GM12878 (cell line): ENCODE results near the gene EXOSC2. TPM values are rescaled to one million over a fixed set of nuclear protein-coding genes. Genes with fewer than 3 reads are reported as not detected.

ENCODE experiments used
- ATAC-seq: fragments of 200-7000 bp; cut with Tn5 transposase; 3 replicates; pipeline ENCODE4 v1.9.1; 2020; ENCODE audit warnings: mild to moderate bottlenecking, moderate library complexity
- BruUV-seq: library from RNA; stranded (reverse); fragments of 400-500 nt; replicated peaks from 2 replicates; lab custom pipeline; 2021; lab: Mats Ljungman, UMichigan
- CTCF ChIA-PET: fragments of 300-600 bp; sonication (Branson Sonifier 250); formaldehyde crosslinking; extraction: SDS; loops from one replicate; lab custom pipeline; 2021; ENCODE audit warnings: inconsistent platforms; lab: Yijun Ruan, JAX
- POLR2A ChIA-PET: fragments of 350-600 bp; formaldehyde crosslinking; extraction: SDS; loops from one replicate; lab custom pipeline; 2021; ENCODE audit warnings: inconsistent platforms; lab: Charles Lee
- RAD21 ChIA-PET: fragments of 300-600 bp; sonication (Branson Sonifier 250); formaldehyde crosslinking; loops from one replicate; lab custom pipeline; 2023; ENCODE audit warnings: antibody characterized with exemption; ENCODE audit not compliant: unreplicated experiment; lab: Charles Lee
- SMC1A ChIA-PET: fragments of 300-600 bp; sonication (Branson Sonifier 250); formaldehyde crosslinking; loops from one replicate; lab custom pipeline; 2023; ENCODE audit not compliant: unreplicated experiment, uncharacterized antibody; lab: Charles Lee
- DNase-seq: peaks from one replicate; pipeline ENCODE4 v3.0.0-alpha.2; 2011; ENCODE audit warnings: low read depth, low spot score
- FAIRE-seq: peaks from 3 replicates; lab custom pipeline; 2011; peaks lifted over from hg19 to GRCh38; lab: Jason Lieb, UNC
- H2AFZ ChIP-seq: 2 replicates; pipeline ENCODE4 v1.6.0; 2011; ENCODE audit warnings: low read depth, low read length, control low read depth; ENCODE audit not compliant: control insufficient read depth
- H3K27ac ChIP-seq: 2 replicates; pipeline ENCODE4 v1.5.1; 2011; ENCODE audit warnings: control low read depth; ENCODE audit not compliant: control insufficient read depth, insufficient read depth
- H3K27me3 ChIP-seq, 2 experiments: replicated peaks in 1 of 2; 2 replicates each; pipeline versions ENCODE4 v1.6.0 to v1.6.1; 2011; ENCODE audit warnings: low read length in 1 of 2; ENCODE audit not compliant: control insufficient read depth in 2 of 2, insufficient read depth in 2 of 2
- H3K36me3 ChIP-seq, 2 experiments: 2 replicates each; pipeline ENCODE4 v1.5.1; 2011; ENCODE audit warnings: low read length in 1 of 2; ENCODE audit not compliant: control insufficient read depth in 2 of 2, insufficient read depth in 2 of 2
- H3K4me1 ChIP-seq: 2 replicates; pipeline ENCODE4 v1.6.1; 2011; ENCODE audit warnings: mild to moderate bottlenecking, low read length, moderate library complexity, mixed read lengths; ENCODE audit not compliant: control insufficient read depth, insufficient read depth
- H3K4me2 ChIP-seq: 2 replicates; pipeline ENCODE4 v1.6.0; 2011; ENCODE audit warnings: control low read depth; ENCODE audit not compliant: control insufficient read depth, insufficient read depth
- H3K4me3 ChIP-seq: fragments of 200-600 bp; sonication (generic); 2 replicates; pipeline ENCODE4 v1.5.1; 2016
- H3K79me2 ChIP-seq: 2 replicates; pipeline ENCODE4 v1.6.0; 2011; ENCODE audit warnings: low read length; ENCODE audit not compliant: control insufficient read depth, insufficient read depth
- H3K9ac ChIP-seq: 2 replicates; pipeline ENCODE4 v1.8.0; 2011; ENCODE audit warnings: low read length, control low read depth, mixed read lengths; ENCODE audit not compliant: control insufficient read depth, insufficient read depth
- H3K9me3 ChIP-seq: replicated peaks from 3 replicates; pipeline ENCODE4 v1.5.1; 2011; ENCODE audit warnings: mild to moderate bottlenecking, low read length; ENCODE audit not compliant: control insufficient read depth, insufficient read depth
- H4K20me1 ChIP-seq: 2 replicates; pipeline ENCODE4 v1.6.0; 2011; ENCODE audit not compliant: control insufficient read depth, insufficient read depth
- ATF2 ChIP-seq: IDR thresholded peaks from 2 replicates; pipeline ENCODE4 v1.6.1; 2012; ENCODE audit warnings: low read length, inconsistent platforms
- BHLHE40 ChIP-seq, 2 experiments: fragments of 450-650 bp in 1 of 2; IDR thresholded peaks; 2 replicates each; pipeline ENCODE4 v1.6.1; 2011 to 2017; ENCODE audit warnings: low read depth in 2 of 2, borderline replicate concordance in 1 of 2, improper control_type of control experiment in 1 of 2, low read length in 1 of 2, mild to moderate bottlenecking in 1 of 2
- CBX5 ChIP-seq: sonication (generic); IDR thresholded peaks from 2 replicates; pipeline ENCODE4 v1.6.1; 2016; ENCODE audit warnings: low read depth, moderate library complexity, mild to moderate bottlenecking, inconsistent platforms
- EP300 ChIP-seq, 2 experiments: fragments of 150-350 bp in 1 of 2; IDR thresholded peaks; 2 replicates each; pipeline ENCODE4 v1.6.1; 2011 to 2012; ENCODE audit warnings: low read depth in 2 of 2, low read length in 2 of 2, borderline replicate concordance in 1 of 2, improper control_type of control experiment in 1 of 2, inconsistent platforms in 1 of 2; ENCODE audit not compliant: control insufficient read depth in 1 of 2
- HCFC1 ChIP-seq: fragments of 150-350 bp; IDR thresholded peaks from 2 replicates; pipeline ENCODE4 v1.6.1; 2014; ENCODE audit warnings: low read length
- IRF5 ChIP-seq: fragments of 450-650 bp; IDR thresholded peaks from 2 replicates; pipeline ENCODE4 v1.6.1; 2017; ENCODE audit warnings: borderline replicate concordance
- NFYB ChIP-seq: IDR thresholded peaks from 2 replicates; pipeline ENCODE4 v1.6.1; 2011; ENCODE audit warnings: low read depth, mild to moderate bottlenecking, low read length, improper control_type of control experiment, moderate library complexity; ENCODE audit not compliant: insufficient read depth
- PML ChIP-seq: IDR thresholded peaks from 2 replicates; pipeline ENCODE4 v1.6.1; 2012; ENCODE audit warnings: low read length, inconsistent platforms
- SIN3A ChIP-seq: IDR thresholded peaks from 2 replicates; pipeline ENCODE4 v1.6.1; 2012; ENCODE audit warnings: low read depth, low read length, improper control_type of control experiment
- TARDBP ChIP-seq: IDR thresholded peaks from 2 replicates; pipeline ENCODE4 v1.6.1; 2016; ENCODE audit warnings: borderline replicate concordance
- ZBTB11 ChIP-seq: fragments of 450-650 bp; formaldehyde crosslinking; IDR thresholded peaks from 2 replicates; pipeline ENCODE4 v1.5.0; 2022; ENCODE audit warnings: mild to moderate bottlenecking, missing genetic modification characterization
- ZNF384 ChIP-seq: IDR thresholded peaks from 2 replicates; pipeline ENCODE4 v1.6.1; 2012; ENCODE audit warnings: low read depth, mild to moderate bottlenecking, low read length, improper control_type of control experiment, borderline replicate concordance
- WGBS: methylation state at CpG from one replicate; pipeline ENCODE4 v1.1.6; 2016; ENCODE audit warnings: low lambda C conversion rate; ENCODE audit not compliant: insufficient replicate concordance, insufficient coverage; ENCODE audit errors: missing lambda C conversion rate; 5-methylcytosine and 5-hydroxymethylcytosine counted together
- in situ Hi-C: fragments of 300-500 bp; cut with MboI; formaldehyde crosslinking; loops from 9 replicates; pipeline ENCODE4 v1.14.3; 2018; ENCODE audit warnings: mixed read lengths
- intact Hi-C: fragments of 100-400 bp; cut with micrococcal nuclease; formaldehyde crosslinking; loops from one replicate; pipeline ENCODE4 v1.14.2; 2022; ENCODE audit not compliant: unreplicated experiment
- polyA plus RNA-seq, 11 experiments: library from polyadenylated mRNA; depleted of rRNA in 4 of 11; unstranded in 6 of 11; stranded (reverse) in 5 of 11; fragments of >200 nt; fragmentation: Nextera tagmentation in 4 of 11; fragmentation: Illumina TruSeq in 1 of 11; extraction: Ambion mirVana in 4 of 11; extraction: Trizol in 1 of 11; gene quantifications; 1 replicate in 1 of 11; 2 replicates in 10 of 11; pipeline versions ENCODE4 v1.2.1 to v1.2.3, GENCODE V29; 2011 to 2016; ENCODE audit warnings: inconsistent platforms in 2 of 11, missing spikeins in 2 of 11, low read depth in 1 of 11
- total RNA-seq, 4 experiments: library from RNA; depleted of rRNA in 3 of 4; stranded (reverse); fragments of >200 nt in 3 of 4; fragmentation: Illumina TruSeq in 1 of 4; extraction: Trizol in 1 of 4; gene quantifications; 2 replicates each; pipeline versions ENCODE4 v1.2.1 to v1.2.3, GENCODE V29; 2013 to 2021

EXOSC2 gene
- total and polyA plus RNA-seq, 10 of the 15 experiments (the other 5 are each of a cell fraction or from before 2014, with no cell fraction given), result 26.3 to 55.0 (median 48.0) TPM

GRCh38 chr9:130751631-130752355 lies 58.2 kb downstream of the EXOSC2 start:
- Histone ChIP-seq H3K27me3 (no peaks in the 10 kb centered on the region), H3K4me3 (no peak overlapping the region), H3K27ac (no peak overlapping the region), H2AFZ (no peak overlapping the region), H3K4me1 (peaks cover 12% of the 10 kb centered on the region), H3K79me2 (peaks cover 3% of the 10 kb centered on the region), H3K9me3 (no peaks in the 10 kb centered on the region), H3K36me3 (no peaks in the 10 kb centered on the region), H3K4me2 (no peak overlapping the region), H3K9ac (no peak overlapping the region), H4K20me1 (no peaks in the 10 kb centered on the region; the same call in 1 of the 2 replicates)
- ATAC-seq, result no peak
- DNase-seq, result no peak
- ChIA-PET RAD21 (no interaction called here), SMC1A (interaction anchor here (1.8 kb wide), 1 partner anchor 114 kb away, joined by 4 read pairs; no protein-coding TSS in a partner anchor), CTCF (no interaction called here), POLR2A (interaction anchor here (0.5 kb wide), 1 partner anchor 8 kb away, joined by 4 read pairs; no protein-coding TSS in a partner anchor)
- no TSS peak for BruUV-seq
- in situ Hi-C loops, result no loop called here
- 97% methylated on average over 7 of the region's 7 CpGs for WGBS
- no peak for FAIRE-seq
- no peak for TF ChIP-seq CBX5
- no peak for TF ChIP-seq PML
- TF ChIP-seq EP300 (IDR thresholded peaks at IDR 0.05; ENCODE audit: borderline replicate concordance in 1 of 2, control insufficient read depth in 1 of 2, low read depth in 2 of 2, low read length in 2 of 2), result no peak
- no peak for TF ChIP-seq NFYB
- TF ChIP-seq TARDBP, result no peak
- no peak for TF ChIP-seq ZBTB11
- TF ChIP-seq BHLHE40 (IDR thresholded peaks at IDR 0.05; ENCODE audit: borderline replicate concordance in 1 of 2, low read depth in 2 of 2, low read length in 1 of 2), result no peak
- TF ChIP-seq ZNF384, result no peak
- no peak for TF ChIP-seq ATF2
- TF ChIP-seq HCFC1, result no peak
- TF ChIP-seq IRF5, result no peak
- no peak for TF ChIP-seq SIN3A
- intact Hi-C loops, result no loop called here
